GM20000 (cell line): Measurements from ENCODE around the gene CDC42BPA.

Experiments used
- DNase-seq: peaks from one replicate; pipeline ENCODE4 v3.0.0; 2012; ENCODE audit warnings: low spot score
- TF ChIP-seq, protein P1 (sequence below): IDR thresholded peaks from 2 replicates; pipeline ENCODE4 v1.5.1; 2012; ENCODE audit warnings: mild to moderate bottlenecking, control low read depth; ENCODE audit errors: extremely low read depth, missing control alignments

The CDC42BPA gene

GRCh38 chr1:226978432-226979114 is 339.7 kb downstream of the CDC42BPA start:
- TF ChIP-seq, protein P1, sequence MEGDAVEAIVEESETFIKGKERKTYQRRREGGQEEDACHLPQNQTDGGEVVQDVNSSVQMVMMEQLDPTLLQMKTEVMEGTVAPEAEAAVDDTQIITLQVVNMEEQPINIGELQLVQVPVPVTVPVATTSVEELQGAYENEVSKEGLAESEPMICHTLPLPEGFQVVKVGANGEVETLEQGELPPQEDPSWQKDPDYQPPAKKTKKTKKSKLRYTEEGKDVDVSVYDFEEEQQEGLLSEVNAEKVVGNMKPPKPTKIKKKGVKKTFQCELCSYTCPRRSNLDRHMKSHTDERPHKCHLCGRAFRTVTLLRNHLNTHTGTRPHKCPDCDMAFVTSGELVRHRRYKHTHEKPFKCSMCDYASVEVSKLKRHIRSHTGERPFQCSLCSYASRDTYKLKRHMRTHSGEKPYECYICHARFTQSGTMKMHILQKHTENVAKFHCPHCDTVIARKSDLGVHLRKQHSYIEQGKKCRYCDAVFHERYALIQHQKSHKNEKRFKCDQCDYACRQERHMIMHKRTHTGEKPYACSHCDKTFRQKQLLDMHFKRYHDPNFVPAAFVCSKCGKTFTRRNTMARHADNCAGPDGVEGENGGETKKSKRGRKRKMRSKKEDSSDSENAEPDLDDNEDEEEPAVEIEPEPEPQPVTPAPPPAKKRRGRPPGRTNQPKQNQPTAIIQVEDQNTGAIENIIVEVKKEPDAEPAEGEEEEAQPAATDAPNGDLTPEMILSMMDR, result no peak
- no peak for DNase-seq

GRCh38 chr1:226977643-226978431 is 340.5 kb downstream of the CDC42BPA start:
- TF ChIP-seq, protein P1, result no peak
- no peak for DNase-seq

DNA sequence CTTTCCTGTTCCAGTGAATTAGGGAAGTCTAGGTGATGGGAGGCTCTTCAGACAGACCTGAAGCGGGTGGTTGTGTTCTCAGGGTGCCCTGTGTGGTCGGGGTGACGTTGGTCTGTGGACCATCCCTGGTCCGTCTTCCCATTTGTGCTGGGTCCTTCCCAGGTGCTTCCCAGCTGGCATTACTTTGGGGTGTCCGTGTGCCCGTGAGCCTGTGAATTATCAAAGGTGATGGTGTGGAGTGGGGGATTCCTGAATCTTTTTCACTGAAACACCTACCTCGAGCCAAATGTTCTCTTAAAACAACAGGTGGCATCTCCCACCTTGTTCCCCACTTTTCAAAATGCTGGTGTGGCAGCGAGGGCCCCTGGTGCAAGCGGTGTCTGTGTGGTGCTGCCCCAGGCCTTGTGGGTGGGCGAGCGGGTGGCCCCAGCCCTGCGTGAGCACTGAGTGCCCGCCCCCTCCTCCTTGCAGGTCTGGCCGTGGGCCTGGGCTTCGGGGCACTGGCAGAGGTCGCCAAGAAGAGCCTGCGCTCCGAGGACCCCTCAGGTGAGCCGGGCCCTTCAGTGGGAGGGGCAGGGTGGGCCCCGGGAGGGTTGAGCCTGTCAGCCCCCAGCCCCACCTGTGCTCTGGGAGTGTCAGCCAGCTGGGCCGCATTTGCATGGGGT is 341.2 kb downstream of the CDC42BPA start:
- no peak for DNase-seq
- TF ChIP-seq, protein P1, result no peak

GRCh38 chr1:226976276-226976977 is 341.9 kb downstream of the CDC42BPA start:
- DNase-seq, result no peak
- TF ChIP-seq, protein P1, result no peak

GRCh38 chr1:226975259-226976250 is 342.7 kb downstream of the CDC42BPA start:
- DNase-seq, result no peak
- TF ChIP-seq, protein P1, result no peak

DNA sequence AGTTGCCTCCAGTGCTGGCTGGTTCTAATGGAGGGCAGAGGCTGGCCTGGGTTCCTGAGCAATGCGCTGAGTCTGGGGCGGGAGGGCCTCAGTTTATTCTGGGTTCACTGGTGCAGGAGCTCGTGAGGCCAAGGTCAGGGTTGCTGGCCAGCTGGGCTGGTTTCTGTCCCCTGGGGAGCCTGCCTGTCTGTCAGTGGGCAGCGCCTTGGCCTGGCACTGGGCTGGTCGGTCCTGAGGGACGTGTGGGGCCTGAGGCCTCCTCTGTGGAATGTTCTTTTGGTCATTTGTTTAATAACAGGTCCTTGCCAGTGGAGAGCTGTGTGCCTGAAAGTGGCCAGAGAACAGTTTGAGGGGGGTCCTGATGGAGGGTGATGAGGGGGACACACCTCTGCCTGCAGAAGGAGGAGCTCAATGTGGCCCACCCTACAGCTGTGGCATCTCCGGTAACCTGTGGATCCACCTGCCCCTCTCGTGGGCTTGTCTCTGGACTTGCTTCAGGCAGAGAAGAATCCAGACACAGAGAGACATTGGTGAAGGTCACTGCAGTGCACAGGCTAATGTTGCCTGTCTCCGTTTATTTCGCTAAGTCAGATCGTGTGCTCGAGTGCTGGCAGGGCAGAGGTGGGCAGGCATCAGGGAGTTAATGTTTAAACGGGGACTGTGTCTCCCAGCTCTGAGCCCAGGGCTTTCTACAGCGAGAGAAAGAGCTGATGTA is 343.6 kb downstream of the CDC42BPA start:
- no peak for DNase-seq
- TF ChIP-seq, protein P1, result no peak
